ENCODE data around the gene TRIP12.
"Not testable (repeated sequence)": the region's sequence is repeated elsewhere in the genome, so short reads cannot be mapped to it uniquely, and the experiment has no call there.

TRIP12 gene

DNA sequence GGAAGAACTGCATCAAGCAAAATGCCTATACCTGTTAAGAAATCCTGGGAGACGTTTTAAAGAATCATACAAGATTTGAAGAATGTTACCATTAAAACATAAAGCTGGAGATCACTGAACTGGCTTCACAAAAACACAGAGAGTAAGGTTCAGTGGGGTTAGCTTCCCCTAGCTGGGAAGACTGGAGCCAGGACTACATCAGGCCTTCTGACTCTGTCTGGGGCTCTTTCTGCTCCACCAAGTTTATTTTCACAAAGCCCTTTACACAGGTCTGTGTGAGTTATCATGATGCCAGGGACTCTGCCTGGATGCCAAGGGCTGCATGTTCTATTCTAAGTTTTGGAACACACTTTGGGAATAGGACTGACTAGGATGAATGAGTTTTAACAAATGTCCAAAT, 160.1 kb downstream of the TRIP12 start:
- no peak; the same call in 2 of the 3 replicates for ATAC-seq
- TF ChIP-seq, protein P1, sequence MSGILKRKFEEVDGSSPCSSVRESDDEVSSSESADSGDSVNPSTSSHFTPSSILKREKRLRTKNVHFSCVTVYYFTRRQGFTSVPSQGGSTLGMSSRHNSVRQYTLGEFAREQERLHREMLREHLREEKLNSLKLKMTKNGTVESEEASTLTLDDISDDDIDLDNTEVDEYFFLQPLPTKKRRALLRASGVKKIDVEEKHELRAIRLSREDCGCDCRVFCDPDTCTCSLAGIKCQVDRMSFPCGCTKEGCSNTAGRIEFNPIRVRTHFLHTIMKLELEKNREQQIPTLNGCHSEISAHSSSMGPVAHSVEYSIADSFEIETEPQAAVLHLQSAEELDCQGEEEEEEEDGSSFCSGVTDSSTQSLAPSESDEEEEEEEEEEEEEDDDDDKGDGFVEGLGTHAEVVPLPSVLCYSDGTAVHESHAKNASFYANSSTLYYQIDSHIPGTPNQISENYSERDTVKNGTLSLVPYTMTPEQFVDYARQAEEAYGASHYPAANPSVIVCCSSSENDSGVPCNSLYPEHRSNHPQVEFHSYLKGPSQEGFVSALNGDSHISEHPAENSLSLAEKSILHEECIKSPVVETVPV (CRISPR knock-in tag; IDR thresholded peaks at IDR 0.05) = no peak

DNA sequence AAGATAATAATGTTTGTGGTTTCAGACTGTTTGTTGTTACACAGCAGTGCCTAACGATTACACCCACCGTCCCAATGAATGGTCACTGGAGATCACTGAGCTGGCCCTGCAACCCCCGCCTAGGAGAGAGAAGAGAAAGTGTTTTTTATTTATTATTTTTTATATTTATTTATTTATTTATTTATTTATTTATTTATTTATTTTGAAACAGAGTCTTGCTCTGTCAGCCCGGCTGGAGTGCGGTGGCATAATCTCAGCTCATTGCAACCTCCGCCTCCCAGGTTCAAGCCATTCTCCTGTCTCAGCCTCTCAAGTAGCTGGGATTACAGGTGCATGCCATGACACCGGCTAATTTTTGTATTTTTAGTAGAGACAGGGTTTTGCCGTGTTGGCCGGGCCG, 164.3 kb downstream of the TRIP12 start:
- ATAC-seq = not testable (repeated sequence)

DNA sequence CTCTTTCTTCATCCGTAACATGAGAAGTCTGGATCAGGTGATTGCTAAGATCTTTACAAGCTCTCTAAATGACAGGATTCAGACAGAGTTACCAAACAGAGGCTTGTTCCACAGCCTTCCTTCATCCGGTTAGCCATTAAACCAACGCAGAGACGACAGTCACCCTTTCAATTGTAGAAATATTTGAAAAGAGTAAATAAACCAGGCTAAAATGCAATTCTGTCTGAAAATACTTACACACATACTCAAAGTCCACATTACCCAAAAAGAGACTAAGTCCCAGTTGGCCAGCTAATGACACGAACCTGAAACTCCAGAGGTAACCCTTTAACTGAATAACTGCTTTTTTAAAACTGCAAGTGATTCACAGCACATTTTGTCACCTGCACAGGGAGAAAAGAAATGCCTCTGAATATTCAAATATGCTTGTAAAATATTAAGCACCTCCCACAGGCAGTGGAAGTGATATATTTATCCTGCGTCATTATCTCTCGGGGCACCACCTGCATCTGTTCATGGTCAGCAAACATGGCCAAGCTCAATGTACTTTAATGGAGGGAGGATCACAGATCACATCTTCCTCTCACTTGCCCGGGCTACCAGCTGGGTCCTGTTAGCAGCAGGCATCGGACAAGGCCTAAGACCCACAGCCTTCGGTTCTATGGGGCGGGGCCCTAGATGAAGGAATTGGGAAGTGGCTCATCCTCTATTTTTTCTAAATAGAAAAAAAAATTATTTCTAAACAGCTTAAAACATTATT, 168.7 kb downstream of the TRIP12 start:
- TF ChIP-seq PPARA (CRISPR knock-in tag; IDR thresholded peaks at IDR 0.05; ENCODE audit: borderline replicate concordance) (no peak), ZFP30 (CRISPR knock-in tag; IDR thresholded peaks at IDR 0.05) (no peak), ZNF565 (CRISPR knock-in tag; conservative IDR thresholded peaks at IDR 0.05; ENCODE audit: low read depth) (no peak), TCF4 (CRISPR knock-in tag; IDR thresholded peaks at IDR 0.05; ENCODE audit: borderline replicate concordance) (no peak), ZNF70 (CRISPR knock-in tag; IDR thresholded peaks at IDR 0.05) (no peak), BACH2 (CRISPR knock-in tag; IDR thresholded peaks at IDR 0.05; ENCODE audit: borderline replicate concordance) (no peak), ZC3H10 (CRISPR knock-in tag; IDR thresholded peaks at IDR 0.05) (no peak), GLIS3 (CRISPR knock-in tag; IDR thresholded peaks at IDR 0.05) (no peak), CSDC2 (CRISPR knock-in tag; IDR thresholded peaks at IDR 0.05) (no peak), ZFP3 (CRISPR knock-in tag; IDR thresholded peaks at IDR 0.05) (no peak), ZNF8 (CRISPR knock-in tag; IDR thresholded peaks at IDR 0.05) (no peak), SNAI2 (CRISPR knock-in tag; IDR thresholded peaks at IDR 0.05) (no peak), ISL1 (CRISPR knock-in tag; IDR thresholded peaks at IDR 0.05) (no peak)
- TF ChIP-seq, protein P2, sequence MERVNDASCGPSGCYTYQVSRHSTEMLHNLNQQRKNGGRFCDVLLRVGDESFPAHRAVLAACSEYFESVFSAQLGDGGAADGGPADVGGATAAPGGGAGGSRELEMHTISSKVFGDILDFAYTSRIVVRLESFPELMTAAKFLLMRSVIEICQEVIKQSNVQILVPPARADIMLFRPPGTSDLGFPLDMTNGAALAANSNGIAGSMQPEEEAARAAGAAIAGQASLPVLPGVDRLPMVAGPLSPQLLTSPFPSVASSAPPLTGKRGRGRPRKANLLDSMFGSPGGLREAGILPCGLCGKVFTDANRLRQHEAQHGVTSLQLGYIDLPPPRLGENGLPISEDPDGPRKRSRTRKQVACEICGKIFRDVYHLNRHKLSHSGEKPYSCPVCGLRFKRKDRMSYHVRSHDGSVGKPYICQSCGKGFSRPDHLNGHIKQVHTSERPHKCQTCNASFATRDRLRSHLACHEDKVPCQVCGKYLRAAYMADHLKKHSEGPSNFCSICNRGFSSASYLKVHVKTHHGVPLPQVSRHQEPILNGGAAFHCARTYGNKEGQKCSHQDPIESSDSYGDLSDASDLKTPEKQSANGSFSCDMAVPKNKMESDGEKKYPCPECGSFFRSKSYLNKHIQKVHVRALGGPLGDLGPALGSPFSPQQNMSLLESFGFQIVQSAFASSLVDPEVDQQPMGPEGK (CRISPR knock-in tag; IDR thresholded peaks at IDR 0.05; ENCODE audit: borderline replicate concordance) = no peak
- TF ChIP-seq, protein P3, sequence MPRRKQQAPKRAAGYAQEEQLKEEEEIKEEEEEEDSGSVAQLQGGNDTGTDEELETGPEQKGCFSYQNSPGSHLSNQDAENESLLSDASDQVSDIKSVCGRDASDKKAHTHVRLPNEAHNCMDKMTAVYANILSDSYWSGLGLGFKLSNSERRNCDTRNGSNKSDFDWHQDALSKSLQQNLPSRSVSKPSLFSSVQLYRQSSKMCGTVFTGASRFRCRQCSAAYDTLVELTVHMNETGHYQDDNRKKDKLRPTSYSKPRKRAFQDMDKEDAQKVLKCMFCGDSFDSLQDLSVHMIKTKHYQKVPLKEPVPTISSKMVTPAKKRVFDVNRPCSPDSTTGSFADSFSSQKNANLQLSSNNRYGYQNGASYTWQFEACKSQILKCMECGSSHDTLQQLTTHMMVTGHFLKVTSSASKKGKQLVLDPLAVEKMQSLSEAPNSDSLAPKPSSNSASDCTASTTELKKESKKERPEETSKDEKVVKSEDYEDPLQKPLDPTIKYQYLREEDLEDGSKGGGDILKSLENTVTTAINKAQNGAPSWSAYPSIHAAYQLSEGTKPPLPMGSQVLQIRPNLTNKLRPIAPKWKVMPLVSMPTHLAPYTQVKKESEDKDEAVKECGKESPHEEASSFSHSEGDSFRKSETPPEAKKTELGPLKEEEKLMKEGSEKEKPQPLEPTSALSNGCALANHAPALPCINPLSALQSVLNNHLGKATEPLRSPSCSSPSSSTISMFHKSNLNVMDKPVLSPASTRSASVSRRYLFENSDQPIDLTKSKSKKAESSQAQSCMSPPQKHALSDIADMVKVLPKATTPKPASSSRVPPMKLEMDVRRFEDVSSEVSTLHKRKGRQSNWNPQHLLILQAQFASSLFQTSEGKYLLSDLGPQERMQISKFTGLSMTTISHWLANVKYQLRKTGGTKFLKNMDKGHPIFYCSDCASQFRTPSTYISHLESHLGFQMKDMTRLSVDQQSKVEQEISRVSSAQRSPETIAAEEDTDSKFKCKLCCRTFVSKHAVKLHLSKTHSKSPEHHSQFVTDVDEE (CRISPR knock-in tag; IDR thresholded peaks at IDR 0.05) = no peak
- ATAC-seq = no peak

DNA sequence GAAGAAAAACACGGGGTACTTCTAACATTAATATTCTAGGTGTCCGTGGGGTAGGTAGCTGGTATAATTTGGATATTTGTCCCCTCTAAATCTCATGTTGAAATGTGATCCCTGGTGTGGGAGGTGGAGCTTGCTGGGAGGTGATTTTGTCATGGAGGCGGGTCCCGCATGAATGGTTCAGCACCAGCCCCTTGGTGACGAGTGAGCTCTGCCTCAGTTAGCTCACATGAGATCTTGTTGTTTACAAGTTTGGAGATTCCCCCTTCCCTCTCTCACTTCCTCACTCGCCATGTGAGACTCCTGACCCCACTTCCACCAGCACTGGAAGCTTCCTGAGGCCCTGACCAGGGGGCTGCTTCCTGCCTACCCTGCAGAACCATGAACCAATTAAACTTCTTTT, 172.0 kb downstream of the TRIP12 start:
- ATAC-seq = no peak
- TF ChIP-seq ESRRG (CRISPR knock-in tag; IDR thresholded peaks at IDR 0.05) = no peak
- no peak for TF ChIP-seq ZNF8 (CRISPR knock-in tag; IDR thresholded peaks at IDR 0.05)
- TF ChIP-seq OSR1 (CRISPR knock-in tag; IDR thresholded peaks at IDR 0.05) = no peak
- TF ChIP-seq, protein P3 (CRISPR knock-in tag; IDR thresholded peaks at IDR 0.05) = no peak
- TF ChIP-seq BACH2 (CRISPR knock-in tag; IDR thresholded peaks at IDR 0.05; ENCODE audit: borderline replicate concordance) = no peak
- TF ChIP-seq, protein P1 (CRISPR knock-in tag; IDR thresholded peaks at IDR 0.05) = no peak
- TF ChIP-seq, protein P2 (CRISPR knock-in tag; IDR thresholded peaks at IDR 0.05; ENCODE audit: borderline replicate concordance) = no peak
- no peak for TF ChIP-seq ZNF565 (CRISPR knock-in tag; conservative IDR thresholded peaks at IDR 0.05; ENCODE audit: low read depth)
- no peak for TF ChIP-seq ZNF70 (CRISPR knock-in tag; IDR thresholded peaks at IDR 0.05)
- no peak for TF ChIP-seq ZFP3 (CRISPR knock-in tag; IDR thresholded peaks at IDR 0.05)
- no peak for TF ChIP-seq RARB (CRISPR knock-in tag; IDR thresholded peaks at IDR 0.05)
- TF ChIP-seq, protein P4, sequence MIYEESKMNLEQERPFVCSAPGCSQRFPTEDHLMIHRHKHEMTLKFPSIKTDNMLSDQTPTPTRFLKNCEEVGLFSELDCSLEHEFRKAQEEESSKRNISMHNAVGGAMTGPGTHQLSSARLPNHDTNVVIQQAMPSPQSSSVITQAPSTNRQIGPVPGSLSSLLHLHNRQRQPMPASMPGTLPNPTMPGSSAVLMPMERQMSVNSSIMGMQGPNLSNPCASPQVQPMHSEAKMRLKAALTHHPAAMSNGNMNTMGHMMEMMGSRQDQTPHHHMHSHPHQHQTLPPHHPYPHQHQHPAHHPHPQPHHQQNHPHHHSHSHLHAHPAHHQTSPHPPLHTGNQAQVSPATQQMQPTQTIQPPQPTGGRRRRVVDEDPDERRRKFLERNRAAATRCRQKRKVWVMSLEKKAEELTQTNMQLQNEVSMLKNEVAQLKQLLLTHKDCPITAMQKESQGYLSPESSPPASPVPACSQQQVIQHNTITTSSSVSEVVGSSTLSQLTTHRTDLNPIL (CRISPR knock-in tag; IDR thresholded peaks at IDR 0.05; ENCODE audit: low read depth) = no peak
- no peak for TF ChIP-seq SNAI2 (CRISPR knock-in tag; IDR thresholded peaks at IDR 0.05)

Measured in SK-N-SH treated with all-trans-retinoic acid at 6 μM for 48 hours (cell line).